Transverse colon (tissue), 4 donors: ENCODE results near the gene CNTD1.

Source experiments
- CTCF ChIP-seq, 5 experiments: fragments of 200-600 bp in 3 of 5; fragments of 450-650 bp in 2 of 5; sonication (generic) in 3 of 5; IDR thresholded peaks; 1 replicate in 2 of 5; 2 replicates in 3 of 5; pipeline ENCODE4 v1.5.1; 2016 to 2017; ENCODE audit warnings: antibody characterized with exemption in 5 of 5, inconsistent platforms in 3 of 5, mild to moderate bottlenecking in 2 of 5, moderate library complexity in 1 of 5
- EP300 ChIP-seq: sonication (generic); formaldehyde crosslinking; IDR thresholded peaks from one replicate; pipeline ENCODE4 v1.6.1; 2017; ENCODE audit warnings: antibody characterized with exemption, low read depth
- POLR2AphosphoS5 ChIP-seq, 3 donors: sonication (generic); formaldehyde crosslinking; IDR thresholded peaks; one replicate each; pipeline ENCODE4 v1.6.1; 2016; ENCODE audit warnings: antibody characterized with exemption in 3 of 3

- no peak for TF ChIP-seq CTCF (IDR thresholded peaks at IDR 0.05)
- no peak for TF ChIP-seq EP300
- TF ChIP-seq POLR2AphosphoS5 (IDR thresholded peaks at IDR 0.05): no peak
Observed at GRCh38 chr17:42846594-42847280, 48.1 kb downstream of the CNTD1 start.
